HEK293 (cell line): ENCODE data around the gene STUB1.

Experiments used
- CTCF ChIA-PET: fragments of 350-600 bp; formaldehyde crosslinking; extraction: SDS; loops from one replicate; lab custom pipeline; 2021; ENCODE audit warnings: antibody characterized with exemption; lab: Yijun Ruan, JAX
- POLR2A ChIA-PET: fragments of 300-600 bp; formaldehyde crosslinking; extraction: SDS; loops from one replicate; lab custom pipeline; 2020; ENCODE audit warnings: antibody characterized with exemption, inconsistent platforms; lab: Yijun Ruan, JAX
- H3K27ac ChIP-seq: fragments of 200-500 bp; sonication (Bioruptor generic); 2 replicates; pipeline ENCODE4 v1.5.1; 2014; ENCODE audit warnings: low read depth, low read length, control low read depth, inconsistent platforms; ENCODE audit errors: extremely low read depth
- H3K36me3 ChIP-seq, 2 experiments: fragments of 200-500 bp in 1 of 2; sonication (Bioruptor generic) in 1 of 2; 1 replicate in 1 of 2; 2 replicates in 1 of 2; pipeline ENCODE4 v1.5.1; 2014 to 2017; ENCODE audit warnings: inconsistent platforms in 2 of 2, low read length in 2 of 2; ENCODE audit not compliant: control insufficient read depth in 2 of 2, insufficient read depth in 1 of 2
- H3K4me1 ChIP-seq: fragments of 200-500 bp; sonication (Bioruptor generic); 2 replicates; pipeline ENCODE4 v1.5.1; 2014; ENCODE audit warnings: mild to moderate bottlenecking, low read length, inconsistent platforms; ENCODE audit not compliant: control insufficient read depth, insufficient read depth
- H3K4me3 ChIP-seq: 2 replicates; pipeline ENCODE4 v1.5.1; 2011; ENCODE audit warnings: low read depth, mild to moderate bottlenecking, control low read depth, low read length, moderate library complexity
- H3K9me3 ChIP-seq: fragments of 200-500 bp; sonication (Bioruptor generic); 2 replicates; pipeline ENCODE4 v1.5.1; 2014; ENCODE audit warnings: low read depth, low read length, inconsistent platforms; ENCODE audit not compliant: control insufficient read depth, insufficient read depth
- BCL11A ChIP-seq: fragments of 450-650 bp; formaldehyde crosslinking; IDR thresholded peaks from 2 replicates; pipeline ENCODE4 v1.5.1; 2016; ENCODE audit warnings: low read depth, missing biosample characterization, missing genetic modification characterization
- GLIS1 ChIP-seq: fragments of 450-650 bp; formaldehyde crosslinking; IDR thresholded peaks from 2 replicates; pipeline ENCODE4 v1.5.1; 2016; ENCODE audit warnings: missing biosample characterization, missing genetic modification characterization
- KLF1 ChIP-seq: fragments of 450-650 bp; formaldehyde crosslinking; IDR thresholded peaks from 2 replicates; pipeline ENCODE4 v1.5.1; 2016; ENCODE audit warnings: missing biosample characterization, missing genetic modification characterization
- SCRT2 ChIP-seq: fragments of 450-650 bp; formaldehyde crosslinking; IDR thresholded peaks from 2 replicates; pipeline ENCODE4 v1.5.1; 2016; ENCODE audit warnings: missing biosample characterization, missing genetic modification characterization
- ZFP37 ChIP-seq: fragments of 450-650 bp; formaldehyde crosslinking; IDR thresholded peaks from 2 replicates; pipeline ENCODE4 v1.5.1; 2016; ENCODE audit warnings: missing biosample characterization, missing genetic modification characterization
- ZNF10 ChIP-seq: fragments of 450-650 bp; formaldehyde crosslinking; IDR thresholded peaks from 2 replicates; pipeline ENCODE4 v1.5.1; 2017; ENCODE audit warnings: missing biosample characterization, missing genetic modification characterization
- ZNF174 ChIP-seq: fragments of 450-650 bp; formaldehyde crosslinking; IDR thresholded peaks from 2 replicates; pipeline ENCODE4 v1.5.0; 2017; ENCODE audit warnings: missing biosample characterization, mild to moderate bottlenecking, missing genetic modification characterization
- ZNF223 ChIP-seq: fragments of 450-650 bp; formaldehyde crosslinking; IDR thresholded peaks from 2 replicates; pipeline ENCODE4 v1.5.1; 2016; ENCODE audit warnings: missing biosample characterization, missing genetic modification characterization
- ZNF311 ChIP-seq: fragments of 450-650 bp; formaldehyde crosslinking; IDR thresholded peaks from 2 replicates; pipeline ENCODE4 v1.5.1; 2017; ENCODE audit warnings: missing biosample characterization, missing genetic modification characterization, borderline replicate concordance
- ZNF341 ChIP-seq: fragments of 450-650 bp; formaldehyde crosslinking; IDR thresholded peaks from 2 replicates; pipeline ENCODE4; 2016; ENCODE audit warnings: low read depth, missing biosample characterization, missing genetic modification characterization
- ZNF354C ChIP-seq: fragments of 450-650 bp; formaldehyde crosslinking; IDR thresholded peaks from 2 replicates; pipeline ENCODE4 v1.5.1; 2016; ENCODE audit warnings: missing biosample characterization, missing genetic modification characterization, low read depth, borderline replicate concordance
- ZNF600 ChIP-seq: fragments of 450-650 bp; formaldehyde crosslinking; IDR thresholded peaks from 2 replicates; pipeline ENCODE4 v1.5.1; 2016; ENCODE audit warnings: missing biosample characterization, missing genetic modification characterization
- ZNF610 ChIP-seq: fragments of 450-650 bp; formaldehyde crosslinking; IDR thresholded peaks from 2 replicates; pipeline ENCODE4 v1.5.1; 2016; ENCODE audit warnings: missing biosample characterization, missing genetic modification characterization, borderline replicate concordance
- ZNF629 ChIP-seq: fragments of 450-650 bp; formaldehyde crosslinking; IDR thresholded peaks from 2 replicates; pipeline ENCODE4 v1.5.1; 2017; ENCODE audit warnings: missing biosample characterization, missing genetic modification characterization
- ZNF768 ChIP-seq: fragments of 450-650 bp; formaldehyde crosslinking; IDR thresholded peaks from 2 replicates; pipeline ENCODE4 v1.5.1; 2018; ENCODE audit warnings: missing biosample characterization, mild to moderate bottlenecking, missing genetic modification characterization
- ZNF776 ChIP-seq: fragments of 450-650 bp; formaldehyde crosslinking; IDR thresholded peaks from 2 replicates; pipeline ENCODE4 v1.5.0; 2017; ENCODE audit warnings: missing biosample characterization, missing genetic modification characterization, borderline replicate concordance
- ZNF792 ChIP-seq: fragments of 450-650 bp; formaldehyde crosslinking; IDR thresholded peaks from 2 replicates; pipeline ENCODE4 v1.5.1; 2016; ENCODE audit warnings: missing biosample characterization, missing genetic modification characterization
- ZSCAN23 ChIP-seq: fragments of 450-650 bp; formaldehyde crosslinking; IDR thresholded peaks from 2 replicates; pipeline ENCODE4 v1.5.1; 2016; ENCODE audit warnings: missing biosample characterization, missing genetic modification characterization
- TF ChIP-seq, protein P1 (sequence below): fragments of 450-650 bp; formaldehyde crosslinking; IDR thresholded peaks from 2 replicates; pipeline ENCODE4 v1.5.1; 2016; ENCODE audit warnings: missing biosample characterization, missing genetic modification characterization
- TF ChIP-seq, protein P2 (sequence below): IDR thresholded peaks from 2 replicates; pipeline ENCODE4 v1.6.1; 2011; ENCODE audit warnings: mild to moderate bottlenecking, low read depth, low read length, borderline replicate concordance
- TF ChIP-seq, protein P3 (sequence below): fragments of 450-650 bp; formaldehyde crosslinking; IDR thresholded peaks from 2 replicates; pipeline ENCODE4 v1.5.1; 2016; ENCODE audit warnings: missing biosample characterization, missing genetic modification characterization, borderline replicate concordance
- TF ChIP-seq, protein P4 (sequence below): fragments of 450-650 bp; formaldehyde crosslinking; IDR thresholded peaks from 2 replicates; pipeline ENCODE4 v1.5.1; 2016; ENCODE audit warnings: missing biosample characterization, missing genetic modification characterization
- TF ChIP-seq, protein P5 (sequence below): fragments of 450-650 bp; formaldehyde crosslinking; IDR thresholded peaks from 2 replicates; pipeline ENCODE4 v1.5.1; 2017; ENCODE audit warnings: missing biosample characterization, missing genetic modification characterization
- TF ChIP-seq, protein P6 (sequence below): fragments of 450-650 bp; formaldehyde crosslinking; IDR thresholded peaks from 2 replicates; pipeline ENCODE4 v1.5.1; 2017; ENCODE audit warnings: missing biosample characterization, mild to moderate bottlenecking, missing genetic modification characterization, moderate library complexity

The STUB1 gene

DNA sequence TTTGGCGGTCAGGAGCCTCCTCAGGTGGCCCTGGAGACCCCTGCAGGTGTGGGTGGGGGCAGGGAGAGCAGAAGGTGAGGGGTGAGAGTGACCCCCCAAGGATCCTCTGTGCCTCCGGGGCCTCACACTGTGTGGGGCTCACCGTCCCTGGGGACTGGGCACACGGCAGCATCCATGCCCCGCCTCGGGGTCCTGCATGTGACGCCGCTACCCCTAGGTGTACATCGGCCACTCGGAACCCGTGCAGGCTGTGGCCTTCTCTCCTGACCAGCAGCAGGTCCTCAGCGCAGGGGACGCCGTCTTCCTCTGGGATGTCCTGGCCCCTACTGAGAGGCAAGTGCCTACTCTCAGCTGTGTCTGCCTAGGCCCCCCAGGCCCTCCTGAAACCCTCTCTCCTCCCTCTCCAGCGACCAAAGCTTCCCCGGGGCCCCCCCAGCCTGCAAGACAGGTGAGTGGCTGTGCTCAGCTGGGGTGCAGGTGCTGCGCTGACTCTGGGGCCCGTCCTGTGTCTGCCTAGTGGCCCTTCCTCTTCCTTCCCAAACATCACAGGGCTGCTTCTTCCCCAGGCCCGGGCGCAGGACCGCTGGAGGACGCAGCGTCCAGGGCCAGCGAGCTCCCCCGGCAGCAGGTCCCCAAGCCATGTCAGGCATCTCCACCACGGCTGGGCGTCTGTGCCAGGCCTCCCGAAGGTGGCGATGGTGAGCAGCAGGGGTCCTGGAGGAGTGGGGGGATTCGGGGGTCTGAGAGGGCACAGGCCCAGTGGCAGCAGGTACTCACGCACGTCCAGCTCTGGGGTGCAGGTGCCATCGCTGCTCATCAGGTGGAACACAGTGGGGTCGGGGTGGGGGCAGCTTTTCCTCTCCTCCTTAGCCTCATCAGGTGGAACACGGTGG lies 21.3 kb upstream of the STUB1 start:
- Histone ChIP-seq H3K4me3 (no peak overlapping the region), H3K36me3 (peaks cover 0 to 72% of the 10 kb centered on the region in 2 experiments; a peak in 2 of 3 replicates)
- POLR2A ChIA-PET: interaction anchor here (1.4 kb wide), 1 partner anchor 8 kb away, joined by 4 read pairs; no protein-coding TSS in a partner anchor
- TF ChIP-seq, protein P1, sequence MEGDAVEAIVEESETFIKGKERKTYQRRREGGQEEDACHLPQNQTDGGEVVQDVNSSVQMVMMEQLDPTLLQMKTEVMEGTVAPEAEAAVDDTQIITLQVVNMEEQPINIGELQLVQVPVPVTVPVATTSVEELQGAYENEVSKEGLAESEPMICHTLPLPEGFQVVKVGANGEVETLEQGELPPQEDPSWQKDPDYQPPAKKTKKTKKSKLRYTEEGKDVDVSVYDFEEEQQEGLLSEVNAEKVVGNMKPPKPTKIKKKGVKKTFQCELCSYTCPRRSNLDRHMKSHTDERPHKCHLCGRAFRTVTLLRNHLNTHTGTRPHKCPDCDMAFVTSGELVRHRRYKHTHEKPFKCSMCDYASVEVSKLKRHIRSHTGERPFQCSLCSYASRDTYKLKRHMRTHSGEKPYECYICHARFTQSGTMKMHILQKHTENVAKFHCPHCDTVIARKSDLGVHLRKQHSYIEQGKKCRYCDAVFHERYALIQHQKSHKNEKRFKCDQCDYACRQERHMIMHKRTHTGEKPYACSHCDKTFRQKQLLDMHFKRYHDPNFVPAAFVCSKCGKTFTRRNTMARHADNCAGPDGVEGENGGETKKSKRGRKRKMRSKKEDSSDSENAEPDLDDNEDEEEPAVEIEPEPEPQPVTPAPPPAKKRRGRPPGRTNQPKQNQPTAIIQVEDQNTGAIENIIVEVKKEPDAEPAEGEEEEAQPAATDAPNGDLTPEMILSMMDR (tag by site-specific recombination): peak; percentile 43; the same call in 1 of the 2 replicates
- no peak for TF ChIP-seq ZNF600 (tag by site-specific recombination)
- no peak for TF ChIP-seq ZNF341 (tag by site-specific recombination)
- TF ChIP-seq, protein P2, sequence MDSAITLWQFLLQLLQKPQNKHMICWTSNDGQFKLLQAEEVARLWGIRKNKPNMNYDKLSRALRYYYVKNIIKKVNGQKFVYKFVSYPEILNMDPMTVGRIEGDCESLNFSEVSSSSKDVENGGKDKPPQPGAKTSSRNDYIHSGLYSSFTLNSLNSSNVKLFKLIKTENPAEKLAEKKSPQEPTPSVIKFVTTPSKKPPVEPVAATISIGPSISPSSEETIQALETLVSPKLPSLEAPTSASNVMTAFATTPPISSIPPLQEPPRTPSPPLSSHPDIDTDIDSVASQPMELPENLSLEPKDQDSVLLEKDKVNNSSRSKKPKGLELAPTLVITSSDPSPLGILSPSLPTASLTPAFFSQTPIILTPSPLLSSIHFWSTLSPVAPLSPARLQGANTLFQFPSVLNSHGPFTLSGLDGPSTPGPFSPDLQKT: no peak
- TF ChIP-seq ZNF629 (tag by site-specific recombination): no peak
- TF ChIP-seq GLIS1 (tag by site-specific recombination): peak; percentile 57
- TF ChIP-seq ZNF776 (tag by site-specific recombination): no peak
- TF ChIP-seq ZNF610 (tag by site-specific recombination): no peak
- no peak for TF ChIP-seq ZNF174 (tag by site-specific recombination)
- TF ChIP-seq ZNF768 (tag by site-specific recombination): no peak
- no peak for TF ChIP-seq ZNF311 (tag by site-specific recombination)
- no peak for TF ChIP-seq ZNF354C (tag by site-specific recombination)
- TF ChIP-seq, protein P3, sequence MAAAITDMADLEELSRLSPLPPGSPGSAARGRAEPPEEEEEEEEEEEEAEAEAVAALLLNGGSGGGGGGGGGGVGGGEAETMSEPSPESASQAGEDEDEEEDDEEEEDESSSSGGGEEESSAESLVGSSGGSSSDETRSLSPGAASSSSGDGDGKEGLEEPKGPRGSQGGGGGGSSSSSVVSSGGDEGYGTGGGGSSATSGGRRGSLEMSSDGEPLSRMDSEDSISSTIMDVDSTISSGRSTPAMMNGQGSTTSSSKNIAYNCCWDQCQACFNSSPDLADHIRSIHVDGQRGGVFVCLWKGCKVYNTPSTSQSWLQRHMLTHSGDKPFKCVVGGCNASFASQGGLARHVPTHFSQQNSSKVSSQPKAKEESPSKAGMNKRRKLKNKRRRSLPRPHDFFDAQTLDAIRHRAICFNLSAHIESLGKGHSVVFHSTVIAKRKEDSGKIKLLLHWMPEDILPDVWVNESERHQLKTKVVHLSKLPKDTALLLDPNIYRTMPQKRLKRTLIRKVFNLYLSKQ (tag by site-specific recombination): no peak
- TF ChIP-seq ZNF10 (tag by site-specific recombination): no peak
- TF ChIP-seq, protein P4, sequence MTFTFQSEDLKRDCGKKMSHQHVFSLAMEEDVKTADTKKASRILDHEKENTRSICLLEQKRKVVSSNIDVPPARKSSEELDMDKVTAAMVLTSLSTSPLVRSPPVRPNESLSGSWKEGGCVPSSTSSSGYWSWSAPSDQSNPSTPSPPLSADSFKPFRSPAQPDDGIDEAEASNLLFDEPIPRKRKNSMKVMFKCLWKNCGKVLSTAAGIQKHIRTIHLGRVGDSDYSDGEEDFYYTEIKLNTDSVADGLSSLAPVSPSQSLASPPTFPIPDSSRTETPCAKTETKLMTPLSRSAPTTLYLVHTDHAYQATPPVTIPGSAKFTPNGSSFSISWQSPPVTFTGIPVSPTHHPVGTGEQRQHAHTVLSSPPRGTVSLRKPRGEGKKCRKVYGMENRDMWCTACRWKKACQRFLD (tag by site-specific recombination): no peak
- no peak for TF ChIP-seq ZFP37
- no peak for TF ChIP-seq KLF1 (tag by site-specific recombination)
- TF ChIP-seq, protein P5, sequence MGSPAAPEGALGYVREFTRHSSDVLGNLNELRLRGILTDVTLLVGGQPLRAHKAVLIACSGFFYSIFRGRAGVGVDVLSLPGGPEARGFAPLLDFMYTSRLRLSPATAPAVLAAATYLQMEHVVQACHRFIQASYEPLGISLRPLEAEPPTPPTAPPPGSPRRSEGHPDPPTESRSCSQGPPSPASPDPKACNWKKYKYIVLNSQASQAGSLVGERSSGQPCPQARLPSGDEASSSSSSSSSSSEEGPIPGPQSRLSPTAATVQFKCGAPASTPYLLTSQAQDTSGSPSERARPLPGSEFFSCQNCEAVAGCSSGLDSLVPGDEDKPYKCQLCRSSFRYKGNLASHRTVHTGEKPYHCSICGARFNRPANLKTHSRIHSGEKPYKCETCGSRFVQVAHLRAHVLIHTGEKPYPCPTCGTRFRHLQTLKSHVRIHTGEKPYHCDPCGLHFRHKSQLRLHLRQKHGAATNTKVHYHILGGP (tag by site-specific recombination): no peak
- TF ChIP-seq BCL11A: no peak
- TF ChIP-seq SCRT2 (tag by site-specific recombination): peak; percentile 50
- no peak for TF ChIP-seq ZNF792 (tag by site-specific recombination)
- no peak for TF ChIP-seq ZSCAN23 (tag by site-specific recombination)
- TF ChIP-seq, protein P6, sequence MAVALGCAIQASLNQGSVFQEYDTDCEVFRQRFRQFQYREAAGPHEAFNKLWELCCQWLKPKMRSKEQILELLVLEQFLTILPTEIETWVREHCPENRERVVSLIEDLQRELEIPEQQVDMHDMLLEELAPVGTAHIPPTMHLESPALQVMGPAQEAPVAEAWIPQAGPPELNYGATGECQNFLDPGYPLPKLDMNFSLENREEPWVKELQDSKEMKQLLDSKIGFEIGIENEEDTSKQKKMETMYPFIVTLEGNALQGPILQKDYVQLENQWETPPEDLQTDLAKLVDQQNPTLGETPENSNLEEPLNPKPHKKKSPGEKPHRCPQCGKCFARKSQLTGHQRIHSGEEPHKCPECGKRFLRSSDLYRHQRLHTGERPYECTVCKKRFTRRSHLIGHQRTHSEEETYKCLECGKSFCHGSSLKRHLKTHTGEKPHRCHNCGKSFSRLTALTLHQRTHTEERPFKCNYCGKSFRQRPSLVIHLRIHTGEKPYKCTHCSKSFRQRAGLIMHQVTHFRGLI (tag by site-specific recombination): no peak
- TF ChIP-seq ZNF223 (tag by site-specific recombination): no peak
- TF ChIP-seq, all 188 proteins: peak for 3
- H3K9me3 ChIP-seq: no peaks in the 10 kb centered on the region
- peaks cover 3% of the 10 kb centered on the region; the same call in 1 of the 2 replicates for H3K4me1 ChIP-seq
- CTCF ChIA-PET: interaction anchor here (0.6 to 1.6 kb wide), 6 partner anchors 8 to 339 kb away, joined by 3 to 7 read pairs (median 3); partner anchors contain the start of gene RHOT2
- no peak overlapping the region for H3K27ac ChIP-seq
